Measurements from ENCODE around the gene TMEM82.

DNA sequence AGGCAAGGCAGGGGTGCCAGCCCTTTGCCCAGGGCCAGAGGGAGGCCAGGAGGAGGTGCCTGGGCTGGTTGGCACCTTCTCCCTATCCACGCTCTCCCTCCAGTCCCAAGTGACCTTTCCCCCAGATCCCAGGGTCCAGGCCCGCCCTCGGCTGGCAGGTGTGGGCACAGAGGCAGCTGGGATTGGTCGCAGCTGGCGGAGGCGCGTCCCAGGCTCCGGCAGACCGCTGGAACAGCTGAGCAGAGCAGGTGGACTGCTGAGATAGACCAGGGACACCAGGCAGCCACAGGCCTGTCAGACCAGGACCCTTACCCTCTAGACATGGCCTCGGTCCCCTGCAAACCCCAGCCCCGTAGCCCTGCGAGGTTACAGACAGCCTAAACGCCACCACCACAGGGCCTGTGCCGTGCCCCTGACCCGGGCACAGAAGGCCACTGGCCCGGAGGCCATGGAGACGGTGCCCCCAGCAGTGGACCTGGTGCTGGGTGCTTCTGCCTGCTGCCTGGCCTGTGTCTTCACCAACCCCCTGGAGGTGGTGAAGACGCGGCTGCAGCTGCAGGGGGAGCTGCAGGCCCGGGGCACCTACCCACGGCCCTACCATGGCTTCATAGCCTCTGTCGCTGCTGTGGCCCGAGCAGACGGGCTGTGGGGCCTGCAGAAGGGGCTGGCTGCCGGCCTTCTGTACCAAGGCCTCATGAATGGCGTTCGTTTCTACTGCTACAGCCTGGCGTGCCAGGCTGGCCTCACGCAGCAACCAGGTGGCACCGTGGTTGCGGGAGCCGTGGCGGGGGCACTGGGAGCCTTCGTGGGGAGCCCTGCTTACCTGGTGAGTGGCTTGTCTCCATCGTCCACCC is 6.0 kb upstream of the TMEM82 start, which contains the start of gene SLC25A34:
- peak in 1 of 2 experiments; percentile 40; a peak in 2 of 4 replicates for TF ChIP-seq CTCF (conservative IDR thresholded peaks at IDR 0.05; ENCODE audit: low read depth in 2 of 2)
- TF ChIP-seq POLR2AphosphoS5 (IDR thresholded peaks at IDR 0.05; ENCODE audit: low read depth): no peak
- TF ChIP-seq REST (IDR thresholded peaks at IDR 0.05; ENCODE audit: unreplicated experiment): no peak
- no peak for TF ChIP-seq EZH2phosphoT487 (IDR thresholded peaks at IDR 0.05; ENCODE audit: unreplicated experiment)
- no peak for TF ChIP-seq EZH2 (IDR thresholded peaks at IDR 0.05; ENCODE audit: low read depth, unreplicated experiment)
- TF ChIP-seq NANOG (IDR thresholded peaks at IDR 0.05; ENCODE audit: borderline replicate concordance): no peak
- TF ChIP-seq ZNF331 (CRISPR knock-in tag; IDR thresholded peaks at IDR 0.05; ENCODE audit: low read depth): no peak
- TF ChIP-seq CREB1 (CRISPR knock-in tag; IDR thresholded peaks at IDR 0.05; ENCODE audit: low read depth): no peak

Measured in GM23338 (cell line).